VCaP (cell line): ENCODE measurements around the gene TTC33.
A peak's percentile ranks its signal among the peaks of the same experiment; 100 is the strongest.

Experiments
- H3K27ac ChIP-seq: fragments of 450-650 bp; 2 replicates; pipeline ENCODE4 v1.5.1; 2017
- CTCF ChIP-seq: fragments of 450-650 bp; conservative IDR thresholded peaks from 2 replicates; pipeline ENCODE4 v1.5.1; 2017; ENCODE audit warnings: mild to moderate bottlenecking, moderate library complexity

TTC33 gene

GRCh38 chr5:40679913-40680681 is 75.7 kb downstream of the TTC33 start, which contains the start of gene PTGER4:
Gene PTGER4, plus strand, starts transcription at chr5:40679915. Its CDS starts 1,079 bp downstream, at chr5:40680994.
- H3K27ac ChIP-seq, result peak within 1 kb of the TSS; percentile 89
- TF ChIP-seq CTCF, result no peak

GRCh38 chr5:40679148-40679912 is 76.4 kb downstream of the TTC33 start:
- TF ChIP-seq CTCF, result no peak
- H3K27ac ChIP-seq, result peak overlapping the region; percentile 89

- peak overlapping the region; percentile 89 for H3K27ac ChIP-seq
- TF ChIP-seq CTCF, result no peak
These were observed 77.2 kb downstream of the TTC33 start for GRCh38 chr5:40678460-40679147.

GRCh38 chr5:40678026-40678425 is 77.7 kb downstream of the TTC33 start:
- TF ChIP-seq CTCF, result no peak
- peak overlapping the region; percentile 89 for H3K27ac ChIP-seq

GRCh38 chr5:40677456-40677855 is 78.3 kb downstream of the TTC33 start:
- no peak for TF ChIP-seq CTCF
- peak overlapping the region; percentile 89 for H3K27ac ChIP-seq

- no peak for TF ChIP-seq CTCF
- peak overlapping the region; percentile 89 for H3K27ac ChIP-seq
These were observed 79.0 kb downstream of the TTC33 start for GRCh38 chr5:40676613-40677343.
